ENCODE results near the gene PGAP3.
"Not testable (repeated sequence)": the region's sequence is repeated elsewhere in the genome, so short reads cannot be mapped to it uniquely, and the experiment has no call there.

Gene PGAP3

DNA sequence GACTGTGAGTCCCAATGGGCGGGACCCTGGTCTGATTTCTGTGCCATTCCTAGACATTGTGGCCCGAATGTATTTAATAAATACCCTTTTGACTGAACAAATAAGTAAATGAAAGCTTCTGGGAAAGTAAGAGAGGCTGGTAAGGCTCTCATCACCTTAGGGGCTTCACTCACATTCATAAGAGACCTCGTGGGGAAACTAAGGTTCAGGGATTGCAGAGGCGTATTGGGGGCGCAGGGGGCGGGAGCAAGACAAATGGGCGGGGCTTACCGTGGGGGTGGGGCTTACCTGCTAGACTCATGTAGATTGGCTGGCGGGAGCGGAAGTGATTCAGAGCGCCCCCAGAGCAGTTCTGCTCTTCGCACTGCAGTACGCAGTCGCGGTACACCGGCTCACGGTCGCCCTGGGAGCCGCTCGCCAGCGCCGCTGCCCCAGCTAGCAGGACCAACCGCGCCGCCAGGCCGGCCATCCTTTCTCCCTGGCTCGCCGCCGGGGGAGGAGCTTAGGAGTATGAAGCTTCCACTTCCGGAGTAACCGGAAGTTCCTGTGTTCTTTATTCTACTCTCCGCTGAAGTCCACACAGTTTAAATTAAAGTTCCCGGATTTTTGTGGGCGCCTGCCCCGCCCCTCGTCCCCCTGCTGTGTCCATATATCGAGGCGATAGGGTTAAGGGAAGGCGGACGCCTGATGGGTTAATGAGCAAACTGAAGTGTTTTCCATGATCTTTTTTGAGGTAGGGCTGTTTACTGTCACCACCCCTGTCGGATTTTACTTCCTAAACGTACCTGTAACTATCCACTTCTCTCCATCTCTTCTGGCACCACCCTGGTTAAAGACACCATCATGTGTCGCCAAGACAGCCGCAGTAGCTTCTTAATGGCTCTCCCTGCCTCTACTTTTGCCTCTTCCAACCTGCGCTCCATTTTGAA lies at the start of gene PGAP3:
PGAP3 (minus strand) TSS at position 512 of the 929 bp plus-strand sequence; CDS start at position 469, 43 bp downstream.
- peak; percentile 94 for DNase-seq

DNA sequence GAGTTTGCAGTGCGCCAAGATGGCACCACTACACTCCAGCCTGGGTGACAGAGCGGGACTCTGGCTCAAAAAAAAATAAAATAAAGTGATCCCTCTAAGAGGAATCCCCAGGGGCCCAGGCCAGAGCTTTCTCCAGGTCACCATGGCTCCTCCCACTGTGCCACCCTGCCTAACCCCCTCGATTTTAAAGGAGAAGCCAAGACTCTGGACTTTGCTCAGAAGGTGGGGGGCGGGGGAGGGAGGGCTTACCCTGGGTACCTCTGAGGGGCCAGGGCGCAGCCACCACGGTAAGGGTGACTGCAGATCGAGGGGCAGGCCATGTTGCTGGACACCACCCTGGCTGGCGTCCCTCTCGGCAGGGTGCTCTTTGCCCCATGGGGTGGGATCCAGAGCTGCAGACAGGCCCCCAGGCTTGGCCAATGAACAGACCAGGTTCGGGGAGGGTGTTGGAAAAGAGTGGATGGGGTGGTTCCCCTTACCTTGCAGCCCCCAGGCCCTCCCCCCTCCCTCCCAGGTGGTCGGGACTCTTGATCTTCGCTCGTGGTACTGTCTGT lies 49.4 kb upstream of the PGAP3 start:
- DNase-seq = no peak

DNA sequence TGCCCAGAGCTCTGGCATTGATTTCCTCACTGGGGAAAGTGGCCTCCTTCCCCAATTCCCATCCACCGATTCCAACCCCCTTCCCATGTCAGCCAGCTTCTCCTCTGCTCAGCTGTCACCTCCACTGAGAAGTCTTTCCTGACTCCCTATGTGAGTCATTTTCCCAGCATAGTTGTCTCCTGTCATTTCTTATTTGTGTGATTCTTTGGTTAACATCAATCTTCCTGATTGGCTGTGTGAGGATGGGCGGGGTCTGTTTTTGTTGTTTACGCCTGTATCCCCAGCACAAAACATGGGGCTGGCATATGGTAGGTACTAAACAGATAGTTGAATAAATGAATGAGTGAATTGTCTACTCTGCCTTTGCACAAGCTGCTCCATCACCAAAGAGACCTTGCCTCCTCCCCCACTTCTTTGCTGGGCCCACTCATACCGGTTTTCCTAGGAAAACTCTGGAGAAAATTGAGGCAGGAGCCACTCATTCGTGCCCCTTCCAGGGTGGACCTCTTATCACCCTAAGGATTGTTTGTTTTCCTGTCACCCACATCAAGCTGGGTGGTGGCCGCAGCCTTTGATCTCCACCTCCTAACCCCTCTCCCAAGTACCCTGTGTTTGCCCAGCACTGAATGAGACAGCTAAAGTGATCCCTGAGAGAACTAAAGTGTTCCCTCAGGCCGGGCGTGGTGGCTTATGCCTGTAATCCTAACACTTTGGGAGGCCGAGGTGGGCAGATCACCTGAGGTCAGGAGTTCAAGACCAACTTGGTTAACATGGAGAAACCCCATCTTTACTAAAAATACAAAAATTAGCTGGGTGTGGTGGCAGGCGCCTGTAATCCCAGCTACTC lies 48.7 kb upstream of the PGAP3 start:
- peak; percentile 17 for DNase-seq

DNA sequence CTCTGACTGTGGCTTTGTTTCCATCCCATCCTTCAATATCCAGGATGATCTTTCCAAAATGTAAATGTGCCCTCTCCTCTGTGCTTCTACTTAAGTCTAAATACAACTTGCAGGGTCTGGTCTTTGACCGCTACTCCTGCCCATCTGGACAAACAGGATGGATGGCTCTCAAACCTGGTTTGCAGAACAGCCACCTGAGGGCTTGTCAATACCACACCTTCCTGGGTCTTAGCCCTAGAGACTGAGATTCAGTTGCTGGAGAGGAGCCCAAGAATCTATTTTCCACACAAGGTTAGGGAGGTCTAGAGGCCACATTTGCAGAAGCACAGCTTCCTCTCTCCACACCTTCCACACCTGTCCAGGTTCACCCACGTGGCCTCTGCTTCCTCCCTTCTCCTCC lies 48.0 kb upstream of the PGAP3 start:
- DNase-seq = no peak

DNA sequence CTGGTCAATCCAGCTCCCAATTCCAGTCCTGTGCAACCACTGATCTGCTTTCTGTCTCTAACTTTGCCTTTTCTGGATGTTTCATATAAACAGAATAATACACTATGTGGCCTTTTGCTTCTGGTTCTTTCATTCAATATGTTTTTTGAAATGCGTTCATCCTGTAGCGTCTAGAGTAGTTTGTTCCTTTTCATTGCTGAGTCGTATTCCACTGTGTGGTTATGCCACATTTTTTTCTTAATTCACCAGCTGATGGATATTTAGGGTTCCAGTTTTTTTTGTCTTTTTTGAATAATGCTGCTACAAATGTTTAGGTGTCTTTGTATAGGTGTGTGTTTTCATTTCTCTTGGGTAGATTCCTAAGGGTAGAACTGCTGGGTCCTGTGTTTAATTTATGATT lies 44.7 kb upstream of the PGAP3 start:
- DNase-seq = no peak

DNA sequence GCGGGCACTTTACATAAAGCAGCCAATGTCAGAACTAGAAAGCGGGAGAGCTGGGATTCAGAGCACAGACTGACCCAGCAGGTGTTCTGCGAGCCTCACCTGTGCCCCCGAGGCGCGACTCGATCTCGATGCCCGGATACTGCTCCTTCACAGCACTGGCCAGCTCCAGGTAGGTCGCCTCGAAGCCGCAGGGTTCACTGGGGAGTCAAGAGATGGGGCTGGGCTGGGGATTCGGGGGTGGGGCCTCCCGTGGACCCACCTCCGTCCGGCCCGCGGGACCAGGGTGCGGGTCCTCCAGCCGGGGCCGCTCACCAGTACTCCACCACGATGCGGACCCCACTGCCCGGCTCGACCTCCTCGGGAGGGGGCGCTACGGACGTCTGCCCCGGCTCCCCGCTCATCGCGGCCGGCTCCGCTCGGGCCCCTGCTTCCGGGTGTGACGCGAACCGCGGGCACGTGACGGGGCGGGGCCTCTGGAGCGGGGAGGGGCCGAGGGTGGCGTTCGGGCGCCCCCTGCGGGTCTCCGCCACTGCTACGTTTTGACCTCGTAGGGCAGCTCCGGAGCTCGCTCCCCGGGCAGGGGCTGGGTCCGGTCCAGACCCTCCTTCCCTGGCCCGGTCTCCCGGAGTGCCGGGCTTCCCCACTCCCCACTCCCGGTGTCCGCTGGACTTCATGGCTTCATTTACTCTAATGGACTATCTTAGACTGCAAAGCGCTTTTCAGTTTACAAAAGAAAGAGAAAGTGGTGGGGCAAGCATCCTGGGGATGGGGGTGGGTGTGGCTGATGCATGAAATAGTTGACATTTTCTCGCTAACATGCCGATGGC lies 42.5 kb upstream of the PGAP3 start, which contains the start of gene MIEN1:
MIEN1 (minus strand) TSS at position 438 of the 827 bp plus-strand sequence; CDS start at position 401, 37 bp downstream.
- DNase-seq = peak; percentile 68

- no peak for DNase-seq
Measured at GRCh38 chr17:39729280-39729851, 41.5 kb upstream of the PGAP3 start.

DNA sequence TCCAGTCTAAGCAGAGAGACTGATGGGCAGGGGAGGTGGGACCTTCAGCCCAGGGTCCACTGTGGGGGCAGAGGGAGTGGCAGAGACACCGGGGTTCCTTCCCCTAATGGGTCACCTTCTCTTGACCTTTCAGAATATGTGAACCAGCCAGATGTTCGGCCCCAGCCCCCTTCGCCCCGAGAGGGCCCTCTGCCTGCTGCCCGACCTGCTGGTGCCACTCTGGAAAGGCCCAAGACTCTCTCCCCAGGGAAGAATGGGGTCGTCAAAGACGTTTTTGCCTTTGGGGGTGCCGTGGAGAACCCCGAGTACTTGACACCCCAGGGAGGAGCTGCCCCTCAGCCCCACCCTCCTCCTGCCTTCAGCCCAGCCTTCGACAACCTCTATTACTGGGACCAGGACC lies 39.7 kb upstream of the PGAP3 start:
- no peak for DNase-seq

DNA sequence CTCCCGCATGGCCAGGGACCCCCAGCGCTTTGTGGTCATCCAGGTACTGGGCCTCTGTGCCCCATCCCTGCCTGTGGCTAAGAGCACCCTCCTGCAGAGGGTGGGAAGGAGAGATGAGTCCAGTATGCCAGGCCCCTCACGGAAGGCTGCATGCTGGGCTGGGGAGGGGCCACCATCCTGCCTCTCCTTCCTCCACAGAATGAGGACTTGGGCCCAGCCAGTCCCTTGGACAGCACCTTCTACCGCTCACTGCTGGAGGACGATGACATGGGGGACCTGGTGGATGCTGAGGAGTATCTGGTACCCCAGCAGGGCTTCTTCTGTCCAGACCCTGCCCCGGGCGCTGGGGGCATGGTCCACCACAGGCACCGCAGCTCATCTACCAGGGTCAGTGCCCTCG lies 38.8 kb upstream of the PGAP3 start:
- DNase-seq = no peak

GRCh38 chr17:39725923-39726322 lies 38.1 kb upstream of the PGAP3 start:
- not testable (repeated sequence) for DNase-seq

DNA sequence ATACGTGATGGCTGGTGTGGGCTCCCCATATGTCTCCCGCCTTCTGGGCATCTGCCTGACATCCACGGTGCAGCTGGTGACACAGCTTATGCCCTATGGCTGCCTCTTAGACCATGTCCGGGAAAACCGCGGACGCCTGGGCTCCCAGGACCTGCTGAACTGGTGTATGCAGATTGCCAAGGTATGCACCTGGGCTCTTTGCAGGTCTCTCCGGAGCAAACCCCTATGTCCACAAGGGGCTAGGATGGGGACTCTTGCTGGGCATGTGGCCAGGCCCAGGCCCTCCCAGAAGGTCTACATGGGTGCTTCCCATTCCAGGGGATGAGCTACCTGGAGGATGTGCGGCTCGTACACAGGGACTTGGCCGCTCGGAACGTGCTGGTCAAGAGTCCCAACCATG lies 36.9 kb upstream of the PGAP3 start:
- no peak for DNase-seq

- DNase-seq = no peak
Measured at GRCh38 chr17:39722965-39723848, 35.4 kb upstream of the PGAP3 start.

GRCh38 chr17:39722104-39722503 lies 34.2 kb upstream of the PGAP3 start:
- DNase-seq = no peak

GRCh38 chr17:39719563-39720355 lies 31.9 kb upstream of the PGAP3 start:
- DNase-seq = no peak

DNA sequence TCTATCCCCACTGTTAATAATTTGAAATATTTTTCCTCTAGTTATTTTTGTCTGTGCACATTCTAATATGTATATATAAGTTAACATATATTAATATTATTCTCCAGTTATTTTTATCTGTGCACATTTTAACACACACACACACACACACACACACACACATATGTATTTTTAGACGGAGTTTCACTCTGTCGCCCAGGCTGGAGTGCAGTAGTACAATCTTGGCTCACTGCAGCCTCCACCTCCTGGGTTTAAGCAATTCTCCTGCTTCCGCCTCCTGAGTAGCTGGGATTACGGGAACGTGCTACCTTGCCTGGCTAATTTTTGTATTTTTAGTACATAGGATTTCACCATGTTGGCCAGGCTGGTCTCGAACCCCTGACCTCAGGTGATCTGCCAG lies 29.8 kb upstream of the PGAP3 start:
- no peak for DNase-seq

GRCh38 chr17:39716879-39717536 lies 29.2 kb upstream of the PGAP3 start:
- DNase-seq = peak; percentile 42

- DNase-seq = no peak
Measured at GRCh38 chr17:39716073-39716818, 28.4 kb upstream of the PGAP3 start.

GRCh38 chr17:39715375-39716072 lies 27.7 kb upstream of the PGAP3 start:
- DNase-seq = no peak

Data from NCI-H226 (cell line).